WI38 (cell line): ENCODE data around the gene CYREN.

ENCODE experiments used
- H3K4me3 ChIP-seq: 2 replicates; pipeline ENCODE4 v1.5.1; 2011; ENCODE audit warnings: low read depth, mild to moderate bottlenecking, control low read depth, low read length
- CTCF ChIP-seq: IDR thresholded peaks from 2 replicates; pipeline ENCODE4 v1.5.1; 2012; ENCODE audit warnings: low read depth, mild to moderate bottlenecking, control low read depth, low read length

Gene CYREN

GRCh38 chr7:135117096-135117495 lies 53.4 kb downstream of the CYREN start:
- no peak overlapping the region for H3K4me3 ChIP-seq
- no peak for TF ChIP-seq CTCF
